ENCODE results near the gene KCNE4. TPM values are rescaled to one million over a fixed set of nuclear protein-coding genes. Genes with fewer than 3 reads are reported as not detected.

The KCNE4 gene
- total RNA-seq (2022; extraction: Qiagen RNA extraction; ENCODE audit: low read depth), result 0.63 to 1.2 TPM (median 0.79 TPM) in 5 replicates

GRCh38 chr2:223051693-223052289, at the start of gene KCNE4:
KCNE4 (plus strand) TSS chr2:223052190; CDS start chr2:223052831, 641 bp downstream.

Other genes starting within 250 kb of the KCNE4 start
- 83.9 to 141 TPM (median 117 TPM) in 5 replicates for gene ACSL3, start 191.2 kb upstream of the KCNE4 start, total RNA-seq (2022; extraction: Qiagen RNA extraction; ENCODE audit: low read depth)

Data from A549 treated with RU486 at 1 μM for 4 hours (cell line).